OCI-LY1 (cell line): Measurements from ENCODE around the gene HERPUD1.

Source experiments
- H2AFZ ChIP-seq: fragments of 200-600 bp; sonication (generic), shearing (Covaris generic); 2 replicates; pipeline ENCODE4 v1.6.0; 2014; ENCODE audit warnings: antibody characterized with exemption, mild to moderate bottlenecking, low read length
- H3F3A ChIP-seq: fragments of 200-600 bp; sonication (generic), shearing (Covaris generic); 2 replicates; pipeline ENCODE4 v1.6.0; 2014; ENCODE audit warnings: mild to moderate bottlenecking, antibody characterized with exemption, low read length, moderate library complexity; ENCODE audit not compliant: insufficient read depth
- H3K27ac ChIP-seq: fragments of 200-600 bp; sonication (generic); 2 replicates; pipeline ENCODE4 v1.5.1; 2014; ENCODE audit warnings: low read length, mixed run types, mild to moderate bottlenecking, low read depth; ENCODE audit not compliant: poor library complexity, severe bottlenecking
- H3K27me3 ChIP-seq: fragments of 200-600 bp; sonication (generic); 2 replicates; pipeline ENCODE4 v1.6.0; 2014; ENCODE audit warnings: antibody characterized with exemption, mild to moderate bottlenecking, low read length, moderate library complexity; ENCODE audit not compliant: insufficient read depth
- H3K36me3 ChIP-seq: fragments of 200-600 bp; sonication (generic); 2 replicates; pipeline ENCODE4 v1.6.1; 2014; ENCODE audit warnings: mild to moderate bottlenecking, antibody characterized with exemption, low read length, moderate library complexity, mixed read lengths; ENCODE audit not compliant: insufficient read depth
- H3K4me1 ChIP-seq: fragments of 200-600 bp; sonication (generic); 2 replicates; pipeline ENCODE4 v1.5.1; 2014; ENCODE audit warnings: mild to moderate bottlenecking, low read length, moderate library complexity; ENCODE audit not compliant: insufficient read depth, severe bottlenecking
- H3K4me2 ChIP-seq: fragments of 200-600 bp; sonication (generic), shearing (Covaris generic); 2 replicates; pipeline ENCODE4 v1.6.1; 2014; ENCODE audit warnings: low read length
- H3K4me3 ChIP-seq: fragments of 200-600 bp; sonication (generic); 2 replicates; pipeline ENCODE4 v1.5.1; 2014; ENCODE audit warnings: low read length, low read depth, mild to moderate bottlenecking, mixed read lengths; ENCODE audit not compliant: poor library complexity, severe bottlenecking
- H3K79me2 ChIP-seq: fragments of 200-600 bp; shearing (Covaris generic); 2 replicates; pipeline ENCODE4 v1.6.1; 2016; ENCODE audit warnings: mixed run types, low read length, mixed read lengths; ENCODE audit not compliant: insufficient read depth
- H3K9ac ChIP-seq: fragments of 200-600 bp; sonication (generic), shearing (Covaris generic); 2 replicates; pipeline ENCODE4 v1.6.1; 2014; ENCODE audit warnings: mild to moderate bottlenecking, low read length, mixed read lengths
- H3K9me2 ChIP-seq: fragments of 200-600 bp; sonication (generic), shearing (Covaris generic); 2 replicates; pipeline ENCODE4 v1.6.1; 2014; ENCODE audit warnings: low read depth, mild to moderate bottlenecking, low read length, mixed read lengths
- H3K9me3 ChIP-seq: fragments of 200-600 bp; shearing (Covaris generic); 2 replicates; pipeline ENCODE4 v1.6.1; 2014; ENCODE audit warnings: low read length, mixed read lengths
- H4K20me1 ChIP-seq: fragments of 200-600 bp; sonication (generic), shearing (Covaris generic); 2 replicates; pipeline ENCODE4 v1.6.0; 2016; ENCODE audit warnings: mild to moderate bottlenecking, low read length; ENCODE audit not compliant: insufficient read depth
- EZH2 ChIP-seq: fragments of 200-600 bp; sonication (generic), shearing (Covaris generic); IDR thresholded peaks from 2 replicates; pipeline ENCODE4 v1.8.0; 2017; ENCODE audit warnings: borderline replicate concordance, mixed run types, mild to moderate bottlenecking, antibody characterized with exemption, low read length, moderate library complexity, mixed read lengths
- TF ChIP-seq, protein P1 (sequence below): fragments of 200-600 bp; sonication (generic), shearing (Covaris generic); IDR thresholded peaks from 2 replicates; pipeline ENCODE4 v1.5.1; 2017; ENCODE audit warnings: mild to moderate bottlenecking, antibody characterized with exemption, low read length, moderate library complexity, mixed read lengths

HERPUD1 gene

DNA sequence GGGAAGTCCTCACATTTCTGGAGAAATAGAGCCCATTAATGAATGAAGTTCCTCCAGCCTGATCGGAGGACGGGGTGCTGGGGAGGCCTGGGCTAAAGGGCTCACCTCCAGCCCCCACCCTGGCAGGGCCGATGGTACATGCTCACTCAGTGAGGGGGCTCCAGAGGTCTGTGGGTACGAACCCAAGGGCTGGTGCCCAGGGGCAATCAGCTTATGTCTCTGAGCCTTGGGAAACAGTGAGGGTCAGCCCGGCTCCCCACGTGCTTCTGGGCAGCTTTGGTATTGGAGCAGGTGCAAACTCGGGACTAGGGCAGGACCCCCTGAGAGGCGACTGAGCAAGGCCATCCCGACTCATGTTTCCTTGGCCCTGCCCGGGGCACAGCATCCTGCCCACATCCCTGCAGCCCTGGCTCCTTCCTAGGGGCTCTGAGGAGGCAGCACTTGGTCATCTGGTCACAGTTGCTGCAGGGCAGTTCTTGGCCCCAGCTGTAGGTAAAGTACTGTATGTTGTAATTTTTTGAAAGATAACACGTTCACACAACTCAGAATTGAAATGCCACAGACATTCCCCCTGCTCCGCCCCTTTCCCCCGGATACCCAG lies 28.8 kb downstream of the HERPUD1 start:
- Histone ChIP-seq H3K4me1 (peaks cover 3% of the 10 kb centered on the region), H3K27me3 (peaks cover 5% of the 10 kb centered on the region; the same call in 1 of the 2 replicates), H3K36me3 (no peaks in the 10 kb centered on the region), H4K20me1 (no peaks in the 10 kb centered on the region), H3K4me3 (no peak overlapping the region), H3K27ac (no peak overlapping the region), H3K4me2 (no peak overlapping the region), H3K79me2 (no peaks in the 10 kb centered on the region), H3K9me3 (no peaks in the 10 kb centered on the region), H2AFZ (no peak overlapping the region), H3F3A (no peaks in the 10 kb centered on the region), H3K9ac (no peak overlapping the region), H3K9me2 (no peaks in the 10 kb centered on the region)
- TF ChIP-seq EZH2: no peak
- TF ChIP-seq, protein P1, sequence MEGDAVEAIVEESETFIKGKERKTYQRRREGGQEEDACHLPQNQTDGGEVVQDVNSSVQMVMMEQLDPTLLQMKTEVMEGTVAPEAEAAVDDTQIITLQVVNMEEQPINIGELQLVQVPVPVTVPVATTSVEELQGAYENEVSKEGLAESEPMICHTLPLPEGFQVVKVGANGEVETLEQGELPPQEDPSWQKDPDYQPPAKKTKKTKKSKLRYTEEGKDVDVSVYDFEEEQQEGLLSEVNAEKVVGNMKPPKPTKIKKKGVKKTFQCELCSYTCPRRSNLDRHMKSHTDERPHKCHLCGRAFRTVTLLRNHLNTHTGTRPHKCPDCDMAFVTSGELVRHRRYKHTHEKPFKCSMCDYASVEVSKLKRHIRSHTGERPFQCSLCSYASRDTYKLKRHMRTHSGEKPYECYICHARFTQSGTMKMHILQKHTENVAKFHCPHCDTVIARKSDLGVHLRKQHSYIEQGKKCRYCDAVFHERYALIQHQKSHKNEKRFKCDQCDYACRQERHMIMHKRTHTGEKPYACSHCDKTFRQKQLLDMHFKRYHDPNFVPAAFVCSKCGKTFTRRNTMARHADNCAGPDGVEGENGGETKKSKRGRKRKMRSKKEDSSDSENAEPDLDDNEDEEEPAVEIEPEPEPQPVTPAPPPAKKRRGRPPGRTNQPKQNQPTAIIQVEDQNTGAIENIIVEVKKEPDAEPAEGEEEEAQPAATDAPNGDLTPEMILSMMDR: no peak

DNA sequence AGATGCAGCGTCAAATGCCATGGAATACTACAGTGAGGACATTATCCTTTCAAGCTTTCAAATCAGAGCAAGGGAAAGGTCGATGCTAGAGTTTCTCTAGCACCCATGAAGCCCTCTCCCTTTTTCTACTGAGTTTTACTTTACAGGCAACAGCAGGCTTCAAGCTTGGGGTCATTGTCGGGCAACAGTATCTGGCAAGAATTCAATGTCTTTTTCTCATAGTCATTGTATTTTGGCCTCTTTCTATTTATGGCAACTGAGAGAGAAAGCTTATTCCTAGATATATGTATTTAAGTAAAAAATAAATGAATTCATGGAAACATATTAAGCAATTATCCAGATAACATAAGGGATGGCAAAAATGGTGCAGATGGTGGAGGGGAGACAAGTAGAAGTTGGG lies 29.4 kb downstream of the HERPUD1 start:
- TF ChIP-seq EZH2: no peak
- TF ChIP-seq, protein P1: no peak

DNA sequence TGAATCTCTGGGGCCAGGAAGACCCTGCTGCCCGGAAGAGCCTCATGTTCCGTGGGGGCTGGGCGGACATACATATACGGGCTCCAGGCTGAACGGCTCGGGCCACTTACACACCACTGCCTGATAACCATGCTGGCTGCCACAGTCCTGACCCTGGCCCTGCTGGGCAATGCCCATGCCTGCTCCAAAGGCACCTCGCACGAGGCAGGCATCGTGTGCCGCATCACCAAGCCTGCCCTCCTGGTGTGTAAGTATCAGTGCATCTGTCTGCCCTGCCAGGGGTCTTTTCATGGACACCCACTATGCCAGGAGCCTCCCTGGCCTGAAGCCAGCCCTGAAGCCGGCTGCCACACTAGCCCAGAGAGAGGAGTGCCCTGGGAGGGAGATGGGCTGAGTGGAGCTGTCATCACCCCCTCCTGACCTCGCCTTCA lies 29.9 kb downstream of the HERPUD1 start, which contains the start of gene CETP:
Gene CETP, plus strand, starts transcription at position 100 of the 431 bp plus-strand sequence. Its CDS starts 30 bp downstream, at position 130.
- Histone ChIP-seq H3K36me3 (no peaks in the 10 kb centered on the region), H3K4me2 (no peak within 1 kb of the TSS), H3K27ac (no peak within 1 kb of the TSS), H3K4me3 (no peak within 1 kb of the TSS), H3K9me2 (no peaks in the 10 kb centered on the region), H3K9me3 (no peaks in the 10 kb centered on the region), H3F3A (no peaks in the 10 kb centered on the region), H4K20me1 (no peaks in the 10 kb centered on the region), H3K4me1 (peaks cover 3% of the 10 kb centered on the region), H3K79me2 (no peaks in the 10 kb centered on the region), H3K9ac (no peak within 1 kb of the TSS), H3K27me3 (peaks cover 5% of the 10 kb centered on the region; the same call in 1 of the 2 replicates), H2AFZ (no peak within 1 kb of the TSS)
- TF ChIP-seq, protein P1: no peak
- no peak for TF ChIP-seq EZH2

More for the DNA sequence above, 29.4 kb downstream of the HERPUD1 start:
- H3F3A ChIP-seq: no peaks in the 10 kb centered on the region
- H3K4me3 ChIP-seq: no peak overlapping the region
- no peak overlapping the region for H3K9ac ChIP-seq
- no peaks in the 10 kb centered on the region for H4K20me1 ChIP-seq
- no peaks in the 10 kb centered on the region for H3K9me3 ChIP-seq
- H3K4me1 ChIP-seq: peaks cover 3% of the 10 kb centered on the region
- H3K36me3 ChIP-seq: no peaks in the 10 kb centered on the region
- H3K79me2 ChIP-seq: no peaks in the 10 kb centered on the region
- no peak overlapping the region for H3K27ac ChIP-seq
- no peak overlapping the region for H3K4me2 ChIP-seq
- H3K27me3 ChIP-seq: peaks cover 5% of the 10 kb centered on the region; the same call in 1 of the 2 replicates
- H3K9me2 ChIP-seq: no peaks in the 10 kb centered on the region
- H2AFZ ChIP-seq: no peak overlapping the region
